ENCODE results near the gene C4orf50.

DNA sequence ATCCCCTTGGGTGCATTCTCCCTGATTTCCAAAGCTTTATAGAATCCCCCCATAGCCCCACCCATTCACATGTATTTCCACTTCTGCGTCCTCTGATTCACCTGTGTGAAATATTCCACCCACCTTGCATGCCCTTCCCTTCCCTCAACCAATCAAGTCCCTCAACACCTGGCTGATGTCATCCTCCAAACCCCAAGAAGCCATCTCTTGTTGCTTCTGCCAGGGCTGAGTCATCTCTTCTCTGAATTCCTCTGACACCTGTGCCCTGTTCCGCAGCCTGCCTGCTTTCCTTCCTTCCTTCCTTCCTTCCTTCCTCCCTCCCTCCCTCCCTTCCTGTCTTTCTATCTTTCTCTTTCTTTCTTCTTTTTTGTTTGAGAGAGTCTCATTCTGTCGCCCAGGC, 135.3 kb downstream of the C4orf50 start:
- TF ChIP-seq, protein P1, sequence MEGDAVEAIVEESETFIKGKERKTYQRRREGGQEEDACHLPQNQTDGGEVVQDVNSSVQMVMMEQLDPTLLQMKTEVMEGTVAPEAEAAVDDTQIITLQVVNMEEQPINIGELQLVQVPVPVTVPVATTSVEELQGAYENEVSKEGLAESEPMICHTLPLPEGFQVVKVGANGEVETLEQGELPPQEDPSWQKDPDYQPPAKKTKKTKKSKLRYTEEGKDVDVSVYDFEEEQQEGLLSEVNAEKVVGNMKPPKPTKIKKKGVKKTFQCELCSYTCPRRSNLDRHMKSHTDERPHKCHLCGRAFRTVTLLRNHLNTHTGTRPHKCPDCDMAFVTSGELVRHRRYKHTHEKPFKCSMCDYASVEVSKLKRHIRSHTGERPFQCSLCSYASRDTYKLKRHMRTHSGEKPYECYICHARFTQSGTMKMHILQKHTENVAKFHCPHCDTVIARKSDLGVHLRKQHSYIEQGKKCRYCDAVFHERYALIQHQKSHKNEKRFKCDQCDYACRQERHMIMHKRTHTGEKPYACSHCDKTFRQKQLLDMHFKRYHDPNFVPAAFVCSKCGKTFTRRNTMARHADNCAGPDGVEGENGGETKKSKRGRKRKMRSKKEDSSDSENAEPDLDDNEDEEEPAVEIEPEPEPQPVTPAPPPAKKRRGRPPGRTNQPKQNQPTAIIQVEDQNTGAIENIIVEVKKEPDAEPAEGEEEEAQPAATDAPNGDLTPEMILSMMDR (IDR thresholded peaks at IDR 0.05), result no peak
- no peak for TF ChIP-seq POLR2A (IDR thresholded peaks at IDR 0.05)

Data from heart left ventricle (tissue), 13 donors.